HEK293 (cell line): ENCODE results near the gene MTMR2.

Experiments used
- CTCF ChIA-PET: fragments of 350-600 bp; formaldehyde crosslinking; extraction: SDS; loops from one replicate; lab custom pipeline; 2021; ENCODE audit warnings: antibody characterized with exemption; lab: Yijun Ruan, JAX
- POLR2A ChIA-PET: fragments of 300-600 bp; formaldehyde crosslinking; extraction: SDS; loops from one replicate; lab custom pipeline; 2020; ENCODE audit warnings: antibody characterized with exemption, inconsistent platforms; lab: Yijun Ruan, JAX
- H3K27ac ChIP-seq: fragments of 200-500 bp; sonication (Bioruptor generic); 2 replicates; pipeline ENCODE4 v1.5.1; 2014; ENCODE audit warnings: low read depth, low read length, control low read depth, inconsistent platforms; ENCODE audit errors: extremely low read depth
- H3K36me3 ChIP-seq, 2 experiments: fragments of 200-500 bp in 1 of 2; sonication (Bioruptor generic) in 1 of 2; 1 replicate in 1 of 2; 2 replicates in 1 of 2; pipeline ENCODE4 v1.5.1; 2014 to 2017; ENCODE audit warnings: inconsistent platforms in 2 of 2, low read length in 2 of 2; ENCODE audit not compliant: control insufficient read depth in 2 of 2, insufficient read depth in 1 of 2
- H3K4me1 ChIP-seq: fragments of 200-500 bp; sonication (Bioruptor generic); 2 replicates; pipeline ENCODE4 v1.5.1; 2014; ENCODE audit warnings: mild to moderate bottlenecking, low read length, inconsistent platforms; ENCODE audit not compliant: control insufficient read depth, insufficient read depth
- H3K4me3 ChIP-seq: 2 replicates; pipeline ENCODE4 v1.5.1; 2011; ENCODE audit warnings: low read depth, mild to moderate bottlenecking, control low read depth, low read length, moderate library complexity
- H3K9me3 ChIP-seq: fragments of 200-500 bp; sonication (Bioruptor generic); 2 replicates; pipeline ENCODE4 v1.5.1; 2014; ENCODE audit warnings: low read depth, low read length, inconsistent platforms; ENCODE audit not compliant: control insufficient read depth, insufficient read depth
- KLF7 ChIP-seq: fragments of 450-650 bp; formaldehyde crosslinking; IDR thresholded peaks from 2 replicates; pipeline ENCODE4 v1.5.1; 2016; ENCODE audit warnings: missing biosample characterization, missing genetic modification characterization, borderline replicate concordance
- PRDM2 ChIP-seq: fragments of 450-650 bp; formaldehyde crosslinking; IDR thresholded peaks from 2 replicates; pipeline ENCODE4 v1.5.1; 2016; ENCODE audit warnings: missing biosample characterization, missing genetic modification characterization, borderline replicate concordance
- SALL2 ChIP-seq: fragments of 450-650 bp; formaldehyde crosslinking; IDR thresholded peaks from 2 replicates; pipeline ENCODE4 v1.5.0; 2017; ENCODE audit warnings: missing biosample characterization, mild to moderate bottlenecking, missing genetic modification characterization, borderline replicate concordance
- SETDB1 ChIP-seq: IDR thresholded peaks from one replicate; pipeline ENCODE4 v1.6.1; 2017; ENCODE audit warnings: mild to moderate bottlenecking, low read length, moderate library complexity, mixed read lengths; ENCODE audit not compliant: insufficient read length
- TRIM28 ChIP-seq: IDR thresholded peaks from 2 replicates; pipeline ENCODE4 v1.6.1; 2011; ENCODE audit warnings: low read length, control low read depth, borderline replicate concordance
- YY1 ChIP-seq: fragments of 450-650 bp; formaldehyde crosslinking; IDR thresholded peaks from 2 replicates; pipeline ENCODE4 v1.5.1; 2018; ENCODE audit warnings: missing biosample characterization, missing genetic modification characterization
- ZBTB48 ChIP-seq: fragments of 450-650 bp; formaldehyde crosslinking; IDR thresholded peaks from 2 replicates; pipeline ENCODE4 v1.5.1; 2016; ENCODE audit warnings: missing biosample characterization, missing genetic modification characterization
- ZFP3 ChIP-seq: fragments of 450-650 bp; formaldehyde crosslinking; IDR thresholded peaks from 2 replicates; pipeline ENCODE4 v1.5.1; 2016; ENCODE audit warnings: low read depth, missing biosample characterization, missing genetic modification characterization
- ZNF114 ChIP-seq: fragments of 450-650 bp; formaldehyde crosslinking; IDR thresholded peaks from 2 replicates; pipeline ENCODE4 v1.5.0; 2017; ENCODE audit warnings: missing biosample characterization, missing genetic modification characterization
- ZNF140 ChIP-seq: fragments of 450-650 bp; formaldehyde crosslinking; IDR thresholded peaks from 2 replicates; pipeline ENCODE4 v1.5.1; 2016; ENCODE audit warnings: missing biosample characterization, missing genetic modification characterization
- ZNF157 ChIP-seq: fragments of 450-650 bp; formaldehyde crosslinking; IDR thresholded peaks from 2 replicates; pipeline ENCODE4 v1.5.1; 2016; ENCODE audit warnings: missing biosample characterization, missing genetic modification characterization
- ZNF211 ChIP-seq: fragments of 450-650 bp; formaldehyde crosslinking; IDR thresholded peaks from 2 replicates; pipeline ENCODE4 v1.5.1; 2016; ENCODE audit warnings: low read depth, missing biosample characterization, missing genetic modification characterization
- ZNF221 ChIP-seq: fragments of 450-650 bp; formaldehyde crosslinking; IDR thresholded peaks from 2 replicates; pipeline ENCODE4 v1.5.1; 2017; ENCODE audit warnings: missing biosample characterization, missing genetic modification characterization, borderline replicate concordance
- ZNF239 ChIP-seq: fragments of 450-650 bp; formaldehyde crosslinking; IDR thresholded peaks from 2 replicates; pipeline ENCODE4 v1.5.1; 2016; ENCODE audit warnings: missing biosample characterization, missing genetic modification characterization
- ZNF341 ChIP-seq: fragments of 450-650 bp; formaldehyde crosslinking; IDR thresholded peaks from 2 replicates; pipeline ENCODE4; 2016; ENCODE audit warnings: low read depth, missing biosample characterization, missing genetic modification characterization
- ZNF366 ChIP-seq: fragments of 450-650 bp; formaldehyde crosslinking; conservative IDR thresholded peaks from 2 replicates; pipeline ENCODE4 v1.5.1; 2016; ENCODE audit warnings: missing biosample characterization, missing genetic modification characterization
- ZNF416 ChIP-seq: fragments of 450-650 bp; formaldehyde crosslinking; IDR thresholded peaks from 2 replicates; pipeline ENCODE4 v1.5.1; 2016; ENCODE audit warnings: missing biosample characterization, missing genetic modification characterization
- ZNF580 ChIP-seq: fragments of 450-650 bp; formaldehyde crosslinking; IDR thresholded peaks from 2 replicates; pipeline ENCODE4 v1.5.1; 2016; ENCODE audit warnings: missing biosample characterization, missing genetic modification characterization
- ZNF600 ChIP-seq: fragments of 450-650 bp; formaldehyde crosslinking; IDR thresholded peaks from 2 replicates; pipeline ENCODE4 v1.5.1; 2016; ENCODE audit warnings: missing biosample characterization, missing genetic modification characterization
- ZNF629 ChIP-seq: fragments of 450-650 bp; formaldehyde crosslinking; IDR thresholded peaks from 2 replicates; pipeline ENCODE4 v1.5.1; 2017; ENCODE audit warnings: missing biosample characterization, missing genetic modification characterization
- TF ChIP-seq, protein P1 (sequence below): fragments of 450-650 bp; formaldehyde crosslinking; IDR thresholded peaks from 2 replicates; pipeline ENCODE4 v1.5.1; 2016; ENCODE audit warnings: missing biosample characterization, missing genetic modification characterization
- TF ChIP-seq, protein P2 (sequence below): fragments of 450-650 bp; formaldehyde crosslinking; IDR thresholded peaks from 2 replicates; pipeline ENCODE4 v1.5.1; 2017; ENCODE audit warnings: missing biosample characterization, missing genetic modification characterization

The MTMR2 gene

GRCh38 chr11:95923439-95923727 lies 524 bp downstream of the MTMR2 start (continued):
- no peak for TF ChIP-seq PRDM2 (tag by site-specific recombination)
- TF ChIP-seq ZBTB48 (tag by site-specific recombination) = no peak
- no peak for TF ChIP-seq KLF7 (tag by site-specific recombination)

DNA sequence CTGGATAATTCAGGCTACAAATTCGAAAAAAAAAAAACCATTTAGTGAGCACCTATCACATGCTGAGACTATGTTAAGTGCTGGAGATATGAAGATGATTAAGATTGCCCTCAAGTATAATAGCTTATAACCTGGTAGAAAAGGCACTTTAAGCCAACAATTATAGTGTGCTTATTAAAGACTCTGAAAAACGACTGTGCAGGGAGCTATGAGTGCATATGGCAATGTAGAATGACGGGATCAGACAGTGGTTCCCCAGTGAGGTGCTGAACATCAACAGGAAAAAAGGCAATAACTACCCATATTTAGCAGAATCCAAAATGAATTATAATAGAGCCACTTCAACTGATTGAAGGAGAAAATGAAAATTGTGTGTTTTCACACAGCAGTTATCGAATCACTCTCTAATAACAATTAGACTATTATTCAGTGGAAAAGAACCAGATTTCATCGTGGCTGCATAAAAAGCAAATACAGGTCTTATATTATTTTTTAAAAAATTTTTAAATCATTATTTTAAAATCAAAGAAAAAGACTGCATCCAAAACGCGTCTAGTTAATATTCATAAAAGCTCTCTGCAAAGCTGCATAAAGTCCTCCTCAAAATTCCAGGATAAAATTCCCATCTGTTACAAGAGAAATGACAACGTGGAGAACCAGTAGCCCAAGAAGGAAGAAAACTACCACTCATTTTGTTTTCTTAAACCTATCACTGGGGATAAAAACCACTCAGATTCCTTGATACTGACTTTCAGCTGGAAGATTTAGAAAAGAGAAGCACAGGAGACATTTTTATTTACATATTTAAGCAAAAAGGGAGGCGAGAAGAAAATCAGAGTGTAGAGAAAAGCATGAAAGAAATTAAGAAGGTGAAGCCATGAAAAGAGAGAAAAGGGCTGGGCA lies 1.1 kb downstream of the MTMR2 start:
- H3K9me3 ChIP-seq = no peaks in the 10 kb centered on the region
- 0 out of 2 replicates have a peak, but pooled peaks cover under 1% of the 10 kb centered on the region for H3K4me1 ChIP-seq
- peak overlapping the region; percentile 94 for H3K4me3 ChIP-seq
- H3K36me3 ChIP-seq = no peaks in the 10 kb centered on the region
- ChIA-PET CTCF (interaction anchor here (0.7 to 2.5 kb wide), 3 partner anchors 87 to 459 kb away, joined by 3 to 7 read pairs (median 5); partner anchors contain the start of gene MAML2), POLR2A (interaction anchor here (0.7 to 3.0 kb wide), 3 partner anchors 9 to 132 kb away, joined by 3 to 11 read pairs (median 5); partner anchors contain the start of gene CEP57)
- TF ChIP-seq ZNF580 (tag by site-specific recombination) (no peak), ZNF157 (no peak), SETDB1 (no peak), ZNF114 (tag by site-specific recombination) (no peak), ZNF140 (tag by site-specific recombination) (no peak), TRIM28 (no peak), ZNF239 (no peak), ZNF416 (tag by site-specific recombination) (no peak), YY1 (tag by site-specific recombination) (no peak), ZNF221 (tag by site-specific recombination) (no peak), ZNF341 (tag by site-specific recombination) (no peak), ZNF629 (no peak), ZNF211 (tag by site-specific recombination) (no peak), ZNF366 (no peak; the same call in 1 of the 2 replicates), ZNF600 (no peak), ZFP3 (tag by site-specific recombination) (no peak), SALL2 (tag by site-specific recombination) (no peak)
- TF ChIP-seq, protein P1, sequence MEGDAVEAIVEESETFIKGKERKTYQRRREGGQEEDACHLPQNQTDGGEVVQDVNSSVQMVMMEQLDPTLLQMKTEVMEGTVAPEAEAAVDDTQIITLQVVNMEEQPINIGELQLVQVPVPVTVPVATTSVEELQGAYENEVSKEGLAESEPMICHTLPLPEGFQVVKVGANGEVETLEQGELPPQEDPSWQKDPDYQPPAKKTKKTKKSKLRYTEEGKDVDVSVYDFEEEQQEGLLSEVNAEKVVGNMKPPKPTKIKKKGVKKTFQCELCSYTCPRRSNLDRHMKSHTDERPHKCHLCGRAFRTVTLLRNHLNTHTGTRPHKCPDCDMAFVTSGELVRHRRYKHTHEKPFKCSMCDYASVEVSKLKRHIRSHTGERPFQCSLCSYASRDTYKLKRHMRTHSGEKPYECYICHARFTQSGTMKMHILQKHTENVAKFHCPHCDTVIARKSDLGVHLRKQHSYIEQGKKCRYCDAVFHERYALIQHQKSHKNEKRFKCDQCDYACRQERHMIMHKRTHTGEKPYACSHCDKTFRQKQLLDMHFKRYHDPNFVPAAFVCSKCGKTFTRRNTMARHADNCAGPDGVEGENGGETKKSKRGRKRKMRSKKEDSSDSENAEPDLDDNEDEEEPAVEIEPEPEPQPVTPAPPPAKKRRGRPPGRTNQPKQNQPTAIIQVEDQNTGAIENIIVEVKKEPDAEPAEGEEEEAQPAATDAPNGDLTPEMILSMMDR = no peak
- TF ChIP-seq, protein P2, sequence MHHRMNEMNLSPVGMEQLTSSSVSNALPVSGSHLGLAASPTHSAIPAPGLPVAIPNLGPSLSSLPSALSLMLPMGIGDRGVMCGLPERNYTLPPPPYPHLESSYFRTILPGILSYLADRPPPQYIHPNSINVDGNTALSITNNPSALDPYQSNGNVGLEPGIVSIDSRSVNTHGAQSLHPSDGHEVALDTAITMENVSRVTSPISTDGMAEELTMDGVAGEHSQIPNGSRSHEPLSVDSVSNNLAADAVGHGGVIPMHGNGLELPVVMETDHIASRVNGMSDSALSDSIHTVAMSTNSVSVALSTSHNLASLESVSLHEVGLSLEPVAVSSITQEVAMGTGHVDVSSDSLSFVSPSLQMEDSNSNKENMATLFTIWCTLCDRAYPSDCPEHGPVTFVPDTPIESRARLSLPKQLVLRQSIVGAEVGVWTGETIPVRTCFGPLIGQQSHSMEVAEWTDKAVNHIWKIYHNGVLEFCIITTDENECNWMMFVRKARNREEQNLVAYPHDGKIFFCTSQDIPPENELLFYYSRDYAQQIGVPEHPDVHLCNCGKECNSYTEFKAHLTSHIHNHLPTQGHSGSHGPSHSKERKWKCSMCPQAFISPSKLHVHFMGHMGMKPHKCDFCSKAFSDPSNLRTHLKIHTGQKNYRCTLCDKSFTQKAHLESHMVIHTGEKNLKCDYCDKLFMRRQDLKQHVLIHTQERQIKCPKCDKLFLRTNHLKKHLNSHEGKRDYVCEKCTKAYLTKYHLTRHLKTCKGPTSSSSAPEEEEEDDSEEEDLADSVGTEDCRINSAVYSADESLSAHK (tag by site-specific recombination) = no peak
- TF ChIP-seq, all 188 proteins: peak for 0
- peak overlapping the region; percentile 74; the same call in 1 of the 2 replicates for H3K27ac ChIP-seq
